Lung (tissue), 12 donors: ENCODE measurements around the gene JPT2. TPM values are rescaled to one million over a fixed set of nuclear protein-coding genes. Genes with fewer than 3 reads are reported as not detected.

Experiments used
- ATAC-seq: fragments of 200-7000 bp; cut with Tn5 transposase; one replicate; pipeline ENCODE4 v1.9.1; 2020; ENCODE audit warnings: moderate number of reproducible peaks; ENCODE audit not compliant: insufficient read depth, low FRiP score
- DNase-seq, 3 donors: peaks; one replicate each; pipeline ENCODE4 v3.0.0-alpha.2; 2013 to 2017
- H3K27ac ChIP-seq, 2 donors: one replicate each; pipeline ENCODE4 v1.5.1; 2013; ENCODE audit warnings: mild to moderate bottlenecking in 2 of 2, moderate library complexity in 2 of 2, control low read depth in 1 of 2, inconsistent platforms in 1 of 2, low read depth in 1 of 2, low read length in 1 of 2
- H3K27me3 ChIP-seq, 3 donors: one replicate each; pipeline ENCODE4 v1.5.1; 2013; ENCODE audit warnings: low read length in 2 of 3; ENCODE audit not compliant: control insufficient read depth in 3 of 3, insufficient read depth in 3 of 3
- H3K36me3 ChIP-seq, 4 donors: one replicate each; pipeline ENCODE4 v1.5.1; 2013; ENCODE audit warnings: low read length in 4 of 4, mild to moderate bottlenecking in 1 of 4, moderate library complexity in 1 of 4; ENCODE audit not compliant: control insufficient read depth in 4 of 4, insufficient read depth in 4 of 4
- H3K4me1 ChIP-seq, 5 donors: one replicate each; pipeline ENCODE4 v1.5.1; 2013; ENCODE audit warnings: low read length in 5 of 5, mild to moderate bottlenecking in 2 of 5, moderate library complexity in 1 of 5; ENCODE audit not compliant: control insufficient read depth in 5 of 5, insufficient read depth in 5 of 5
- H3K4me3 ChIP-seq: one replicate; pipeline ENCODE4 v1.5.1; 2013; ENCODE audit warnings: mild to moderate bottlenecking, control low read depth, moderate library complexity
- H3K9ac ChIP-seq, 2 donors: one replicate each; pipeline ENCODE4 v1.5.1; 2013; ENCODE audit warnings: low read length in 2 of 2, control low read depth in 1 of 2; ENCODE audit not compliant: insufficient read depth in 1 of 2
- H3K9me3 ChIP-seq, 4 donors: one replicate each; pipeline ENCODE4 v1.5.1; 2013; ENCODE audit warnings: low read length in 3 of 4, mild to moderate bottlenecking in 1 of 4, moderate library complexity in 1 of 4; ENCODE audit not compliant: control insufficient read depth in 4 of 4, insufficient read depth in 3 of 4
- WGBS, 2 donors: extraction: QIAGEN DNeasy Blood & Tissue Kit; methylation state at CpG; one replicate each; pipeline ENCODE4 v1.1.7; 2013; 5-methylcytosine and 5-hydroxymethylcytosine counted together
- polyA plus RNA-seq, 2 donors: library from polyadenylated mRNA; stranded (reverse); fragments of 200-250 nt; gene quantifications; one replicate each; pipeline ENCODE4 v1.2.1, GENCODE V29; 2013
- total RNA-seq, 2 donors: library from RNA; depleted of rRNA in 1 of 2; stranded (reverse); fragments of >200 nt in 1 of 2; gene quantifications; one replicate each; pipeline ENCODE4 v1.2.1, GENCODE V29; 2014 to 2021
- TF ChIP-seq, protein P1 (sequence below): IDR thresholded peaks from 2 replicates; pipeline ENCODE4 v1.5.1; 2012; ENCODE audit warnings: mild to moderate bottlenecking; ENCODE audit errors: control extremely low read depth, extremely low read depth
- donor health status: control.
- donor health status: control.
- donor health status: Bipolar disorder and iron deficiency.
- donor health status: healthy.
- donor health status: DM: yes; HTN: yes; CAD: no.

The JPT2 gene
- total and polyA plus RNA-seq, 4 donors = 28.7 to 71.9 (median 51.6) TPM

DNA sequence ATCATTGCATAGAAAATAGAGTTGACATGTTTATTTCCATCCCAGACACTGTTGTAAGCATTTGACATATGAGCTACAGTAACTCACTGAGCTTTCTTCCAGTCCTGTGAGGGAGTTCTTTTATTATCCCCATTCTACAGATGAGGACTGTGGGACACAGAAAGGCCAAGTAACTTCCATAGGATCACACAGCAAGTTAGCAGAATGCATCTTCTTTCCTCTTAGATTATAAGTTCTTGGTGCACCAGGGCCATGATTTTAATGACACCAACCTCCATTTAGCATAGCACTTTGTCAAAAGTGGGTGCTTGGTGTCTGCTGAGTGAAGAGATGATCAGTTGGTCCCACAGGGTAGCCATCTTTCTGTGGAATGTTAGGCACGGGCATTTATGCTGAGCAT is 12.7 kb downstream of the JPT2 start:
- ATAC-seq (no peak), DNase-seq (no peak)
- Histone ChIP-seq H3K4me1 (no peaks in the 10 kb centered on the region), H3K9ac (no peak overlapping the region), H3K4me3 (no peak overlapping the region), H3K27ac (peak overlapping the region in 1 of 2 donors; percentile 26), H3K27me3 (no peaks in the 10 kb centered on the region), H3K36me3 (peaks cover 14 to 44% (median 36%) of the 10 kb centered on the region in 4 donors), H3K9me3 (no peaks in the 10 kb centered on the region)
- WGBS, 2 donors = 91 to 94% methylated on average over 1 of the region's 1 CpG
- TF ChIP-seq, protein P1, sequence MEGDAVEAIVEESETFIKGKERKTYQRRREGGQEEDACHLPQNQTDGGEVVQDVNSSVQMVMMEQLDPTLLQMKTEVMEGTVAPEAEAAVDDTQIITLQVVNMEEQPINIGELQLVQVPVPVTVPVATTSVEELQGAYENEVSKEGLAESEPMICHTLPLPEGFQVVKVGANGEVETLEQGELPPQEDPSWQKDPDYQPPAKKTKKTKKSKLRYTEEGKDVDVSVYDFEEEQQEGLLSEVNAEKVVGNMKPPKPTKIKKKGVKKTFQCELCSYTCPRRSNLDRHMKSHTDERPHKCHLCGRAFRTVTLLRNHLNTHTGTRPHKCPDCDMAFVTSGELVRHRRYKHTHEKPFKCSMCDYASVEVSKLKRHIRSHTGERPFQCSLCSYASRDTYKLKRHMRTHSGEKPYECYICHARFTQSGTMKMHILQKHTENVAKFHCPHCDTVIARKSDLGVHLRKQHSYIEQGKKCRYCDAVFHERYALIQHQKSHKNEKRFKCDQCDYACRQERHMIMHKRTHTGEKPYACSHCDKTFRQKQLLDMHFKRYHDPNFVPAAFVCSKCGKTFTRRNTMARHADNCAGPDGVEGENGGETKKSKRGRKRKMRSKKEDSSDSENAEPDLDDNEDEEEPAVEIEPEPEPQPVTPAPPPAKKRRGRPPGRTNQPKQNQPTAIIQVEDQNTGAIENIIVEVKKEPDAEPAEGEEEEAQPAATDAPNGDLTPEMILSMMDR = no peak

DNA sequence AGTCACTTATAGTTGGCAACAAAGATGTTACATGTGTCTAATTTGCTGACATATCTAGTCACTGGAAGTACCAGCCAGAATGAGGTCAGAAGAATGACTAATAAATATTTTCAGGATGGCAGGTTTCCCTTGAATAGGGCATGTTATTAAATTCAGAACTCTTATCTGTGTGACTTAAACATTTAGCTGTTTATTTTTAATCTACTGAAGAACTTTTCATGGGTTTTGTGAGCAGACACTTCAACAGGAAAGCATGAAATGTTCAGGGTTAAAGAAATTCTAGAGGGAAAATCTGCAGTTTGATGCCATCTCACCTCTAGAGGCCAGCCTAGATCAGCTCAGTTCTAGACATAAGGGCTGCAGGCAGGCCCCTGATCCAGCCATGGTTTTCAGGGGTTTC is 13.2 kb downstream of the JPT2 start:
- H3K9me3 ChIP-seq = no peaks in the 10 kb centered on the region
- peaks cover 13 to 47% (median 36%) of the 10 kb centered on the region in 4 donors for H3K36me3 ChIP-seq
- DNase-seq (no peak), ATAC-seq (no peak)
- no peaks in the 10 kb centered on the region for H3K27me3 ChIP-seq
- H3K4me1 ChIP-seq = no peaks in the 10 kb centered on the region
- H3K9ac ChIP-seq = no peak overlapping the region
- TF ChIP-seq, protein P1 = no peak
- no peak overlapping the region for H3K4me3 ChIP-seq
- peak overlapping the region in 1 of 2 donors; percentile 76 for H3K27ac ChIP-seq

DNA sequence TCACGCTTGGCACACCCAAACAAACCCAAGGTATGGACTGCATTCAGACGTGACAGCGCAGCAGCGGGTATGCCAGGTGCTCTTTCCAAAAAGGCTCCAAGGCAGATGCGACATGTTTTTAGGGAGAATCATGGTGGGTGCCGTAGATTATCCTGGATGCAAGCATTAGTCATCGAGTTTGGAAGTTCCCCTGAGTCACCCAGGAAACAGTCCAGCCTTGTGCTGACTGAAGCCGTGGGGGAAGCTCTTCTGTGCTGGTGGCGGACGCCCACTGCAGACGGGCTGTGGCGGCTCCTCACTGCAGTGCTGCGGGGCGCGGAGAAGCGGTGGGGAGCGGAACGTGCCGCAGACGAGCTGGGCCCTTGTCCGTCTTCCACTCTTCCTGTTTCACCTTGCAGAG is 13.9 kb downstream of the JPT2 start:
- no peak for ATAC-seq

More for the DNA sequence above, 13.9 kb downstream of the JPT2 start:
- no peaks in the 10 kb centered on the region for H3K27me3 ChIP-seq
- H3K9ac ChIP-seq = no peak overlapping the region
- no peak overlapping the region for H3K4me3 ChIP-seq
- H3K36me3 ChIP-seq = peaks cover 13 to 49% (median 34%) of the 10 kb centered on the region in 4 donors
- H3K9me3 ChIP-seq = no peaks in the 10 kb centered on the region
- H3K4me1 ChIP-seq = no peaks in the 10 kb centered on the region
- TF ChIP-seq, protein P1 = no peak
- 91 to 93% methylated on average over 21 of the region's 21 CpGs for whole genome bisulfite sequencing, 2 donors
- no peak for DNase-seq
- H3K27ac ChIP-seq = no peak overlapping the region
